Measurements from ENCODE around the gene NDUFS2.

GRCh38 chr1:161233102-161233501, 30.9 kb downstream of the NDUFS2 start:
- TF ChIP-seq POLR2A (IDR thresholded peaks at IDR 0.05) (no peak), CTCF (IDR thresholded peaks at IDR 0.05) (no peak)
